Measurements from ENCODE around the gene TCF12.

TCF12 gene

DNA sequence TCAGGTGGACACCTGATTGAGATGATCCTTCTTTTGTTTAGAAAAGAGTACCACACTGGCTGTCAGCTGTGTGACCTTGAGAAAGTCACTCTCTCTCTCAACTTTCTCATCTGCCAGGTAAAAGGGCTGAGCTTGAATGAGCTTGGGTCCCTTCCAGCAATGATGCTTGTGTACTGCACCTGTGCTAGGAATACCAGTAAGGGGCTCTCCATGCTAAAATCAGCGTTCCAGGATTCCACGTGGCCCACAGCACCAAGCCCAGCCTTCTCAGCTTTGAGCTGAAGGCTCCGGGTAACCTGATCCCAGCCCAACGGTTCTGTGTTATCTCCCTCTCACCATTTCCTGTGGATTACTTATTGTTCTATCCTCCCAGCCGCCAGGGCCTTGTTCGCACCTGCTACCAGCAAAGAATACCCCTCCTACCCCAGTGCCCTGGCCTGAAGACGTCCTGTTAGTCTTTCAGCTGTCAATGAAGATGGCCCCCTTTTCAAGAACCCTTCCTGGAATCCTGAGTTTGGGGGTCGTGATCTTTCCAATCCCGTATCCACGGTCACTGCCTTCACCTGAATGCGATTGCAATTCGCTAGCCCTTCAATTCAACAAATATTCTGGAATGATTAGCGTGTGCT, 403.6 kb downstream of the TCF12 start:
- DNase-seq (ENCODE audit: low spot score), result no peak

DNA sequence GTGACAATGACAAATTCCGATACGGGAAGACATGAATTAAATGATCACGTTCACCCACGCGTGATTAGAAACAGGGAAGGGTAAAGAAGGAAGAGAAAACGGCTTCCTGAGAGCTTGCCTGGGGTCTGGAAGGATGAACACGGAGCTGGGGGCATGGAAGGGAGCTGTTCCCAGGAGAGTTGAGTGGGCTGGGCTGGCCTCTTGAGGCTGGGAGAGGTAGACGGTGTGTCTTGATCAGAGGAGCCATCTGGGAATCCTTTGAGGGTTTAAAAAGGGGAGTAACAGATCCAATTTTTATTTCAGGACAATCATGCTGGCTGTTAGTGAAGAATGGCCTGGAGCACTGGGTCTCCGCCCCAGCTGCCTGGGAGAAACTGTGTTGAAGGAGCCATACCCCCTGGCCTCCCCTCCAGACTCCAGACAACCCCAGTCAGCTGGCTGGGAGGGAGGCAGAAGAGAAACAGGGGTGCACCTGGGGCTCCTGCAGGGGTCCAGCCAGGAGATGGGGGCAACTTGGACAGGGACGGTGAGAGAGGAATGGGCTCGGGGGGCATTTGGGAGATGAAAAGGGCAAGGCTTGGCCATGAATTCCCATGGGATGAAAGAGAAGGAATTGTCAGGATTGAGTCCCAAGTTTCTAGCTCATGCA, 404.3 kb downstream of the TCF12 start:
- no peak for DNase-seq (ENCODE audit: low spot score)

DNA sequence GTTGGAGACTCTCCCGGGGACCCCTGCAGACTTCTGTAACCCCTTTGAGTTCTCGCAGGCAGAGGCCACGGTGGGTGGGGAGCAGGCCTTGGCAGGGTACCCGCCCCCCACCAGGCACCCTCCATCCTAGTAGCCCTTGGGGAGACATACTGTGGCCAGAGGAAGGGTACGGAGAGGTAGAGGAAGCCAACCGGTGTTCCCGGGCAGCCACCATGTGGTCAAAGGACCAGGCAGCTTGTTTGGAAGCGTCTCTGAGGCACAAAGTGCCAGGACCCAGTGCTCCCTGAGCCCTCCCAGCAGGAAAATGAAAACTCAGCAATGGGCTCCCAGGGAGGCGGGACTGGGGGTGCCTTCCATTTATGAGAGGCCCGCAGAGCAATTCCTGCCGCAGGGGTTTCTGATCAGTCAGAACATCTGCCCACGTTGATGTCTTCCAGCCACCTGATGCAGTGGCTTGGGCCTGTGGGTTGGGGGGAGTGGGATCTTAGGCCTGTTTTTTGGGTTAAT, 404.9 kb downstream of the TCF12 start:
- no peak for DNase-seq (ENCODE audit: low spot score)

DNA sequence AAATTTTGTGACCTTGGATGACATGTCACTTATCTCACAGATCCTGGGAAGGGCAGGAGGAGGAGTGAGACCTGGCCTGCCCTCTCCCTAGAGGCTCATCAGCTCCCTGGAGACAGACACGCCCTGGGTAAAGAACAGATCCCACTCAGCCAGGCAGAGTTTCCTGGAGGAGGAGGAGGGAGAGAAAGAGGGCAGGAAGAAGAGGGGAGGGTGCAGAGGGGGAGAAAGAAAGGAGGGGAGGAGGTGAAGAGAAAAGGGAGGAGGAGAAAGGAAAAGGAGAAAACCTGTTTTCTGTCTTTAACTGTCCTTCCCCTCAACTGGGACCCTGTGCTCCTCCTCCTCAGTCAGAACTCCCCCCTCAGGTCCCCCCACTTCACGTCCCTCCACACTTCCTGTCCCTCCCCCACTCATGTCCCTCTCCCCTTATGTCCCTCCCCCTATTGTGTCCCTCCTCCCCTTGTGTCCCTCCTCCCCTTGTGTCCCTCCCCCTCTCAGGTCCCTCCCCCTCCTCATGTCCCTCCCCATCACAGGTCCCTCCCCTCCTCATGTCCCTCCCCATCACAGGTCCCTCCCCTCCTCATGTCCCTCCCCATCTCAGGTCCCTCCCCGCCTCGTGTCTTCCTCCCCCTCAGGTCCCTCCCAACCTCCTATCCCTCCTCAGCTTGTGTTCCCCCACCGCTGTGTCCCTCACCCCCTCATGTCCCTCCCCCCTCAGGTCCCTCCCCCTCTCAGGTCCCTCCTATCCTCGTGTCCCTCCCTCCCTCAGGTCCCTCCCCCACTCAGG, 405.6 kb downstream of the TCF12 start:
- DNase-seq (ENCODE audit: low spot score), result peak; percentile 26

DNA sequence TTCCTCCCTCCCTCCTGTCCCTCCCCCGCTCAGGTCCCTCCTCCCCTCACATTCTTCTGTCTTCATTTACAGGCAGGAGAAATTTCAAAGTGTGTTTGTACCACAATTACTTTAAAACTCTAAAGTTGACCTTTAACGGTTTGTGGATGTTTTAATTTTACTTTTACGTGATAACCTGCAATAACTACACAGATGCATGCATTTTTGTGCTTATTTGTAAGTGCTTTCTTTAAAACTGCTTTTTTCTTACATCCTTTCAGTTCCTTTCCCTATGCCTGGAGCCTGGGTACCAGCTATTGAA, 406.1 kb downstream of the TCF12 start:
- no peak for DNase-seq (ENCODE audit: low spot score)

DNA sequence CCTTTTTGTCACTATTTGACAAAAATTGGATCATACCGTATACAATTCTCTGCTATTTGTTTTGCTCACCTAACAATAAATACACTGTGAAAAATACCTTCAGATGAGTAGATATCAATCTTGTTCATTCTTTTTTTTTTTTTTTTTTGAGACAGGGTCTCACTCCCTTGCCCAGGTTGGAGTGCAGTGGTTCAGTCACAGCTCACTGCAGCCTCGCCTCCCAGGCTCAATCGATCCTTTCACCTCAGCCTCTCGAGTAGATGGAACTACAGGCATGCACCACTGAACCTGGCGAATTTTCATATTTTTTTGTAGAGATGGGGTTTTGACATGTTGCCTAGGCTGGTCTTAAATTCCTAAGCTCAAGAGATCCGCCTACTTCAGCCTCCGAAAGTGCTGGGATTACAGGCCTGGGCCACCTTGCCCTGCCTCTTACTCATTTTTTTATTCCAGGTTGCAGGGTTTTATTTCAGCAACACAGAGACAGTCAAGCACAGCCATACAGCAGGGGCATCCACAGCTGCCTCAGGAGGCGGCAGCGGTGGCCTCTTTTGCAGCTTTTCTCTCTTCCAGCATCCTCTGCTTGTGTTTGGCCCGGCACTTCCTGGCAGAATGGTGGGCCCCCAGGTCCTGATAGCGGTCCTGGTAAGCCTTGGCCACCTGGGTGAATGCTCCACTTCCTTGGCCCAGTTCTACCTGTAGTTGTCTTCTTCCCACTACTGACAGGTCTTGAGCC, 406.7 kb downstream of the TCF12 start:
- DNase-seq (ENCODE audit: low spot score), result no peak

DNA sequence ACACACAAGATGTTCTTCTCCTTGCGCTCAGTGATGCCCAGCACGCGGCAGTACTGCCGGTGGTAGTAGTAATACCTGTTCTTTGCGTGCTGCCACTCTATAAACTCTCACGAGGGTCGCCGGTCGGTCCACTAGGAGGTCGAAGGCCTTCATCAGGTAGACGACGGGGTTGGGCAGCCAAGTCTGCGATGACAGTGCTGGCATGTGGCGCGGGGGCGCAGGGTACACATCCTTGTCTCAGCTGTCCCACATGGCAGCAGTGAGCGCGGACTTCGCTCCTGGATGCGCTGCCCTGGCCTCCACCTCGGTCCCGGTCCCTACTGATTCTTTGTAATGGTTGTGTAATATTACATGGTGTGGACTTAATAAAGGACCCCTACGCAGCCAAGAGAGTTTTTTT, 407.8 kb downstream of the TCF12 start:
- no peak for DNase-seq (ENCODE audit: low spot score)

DNA sequence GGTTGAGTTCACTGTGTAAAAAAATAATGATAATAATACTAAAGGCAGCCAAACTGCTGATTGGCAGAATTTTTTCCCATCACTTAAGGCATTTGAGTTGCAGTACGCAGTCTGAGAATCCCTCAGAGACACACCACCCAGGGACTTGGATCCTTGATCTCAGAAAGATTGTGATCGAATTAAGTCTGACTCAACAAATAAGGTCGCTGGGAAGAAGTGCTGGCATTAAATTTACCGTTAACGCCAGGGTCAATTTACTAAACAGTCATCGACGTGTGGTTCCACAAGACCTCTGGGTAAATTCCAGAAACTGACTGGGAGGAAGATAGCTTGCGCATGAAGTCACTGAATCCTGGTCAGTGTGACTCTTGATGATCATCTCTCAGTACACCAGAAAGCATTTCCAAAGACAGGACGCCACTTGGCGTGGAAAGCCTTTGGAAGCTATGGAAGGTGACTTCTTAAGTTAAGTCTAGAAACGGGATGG, 409.6 kb downstream of the TCF12 start:
- DNase-seq (ENCODE audit: low spot score), result peak; percentile 69

DNA sequence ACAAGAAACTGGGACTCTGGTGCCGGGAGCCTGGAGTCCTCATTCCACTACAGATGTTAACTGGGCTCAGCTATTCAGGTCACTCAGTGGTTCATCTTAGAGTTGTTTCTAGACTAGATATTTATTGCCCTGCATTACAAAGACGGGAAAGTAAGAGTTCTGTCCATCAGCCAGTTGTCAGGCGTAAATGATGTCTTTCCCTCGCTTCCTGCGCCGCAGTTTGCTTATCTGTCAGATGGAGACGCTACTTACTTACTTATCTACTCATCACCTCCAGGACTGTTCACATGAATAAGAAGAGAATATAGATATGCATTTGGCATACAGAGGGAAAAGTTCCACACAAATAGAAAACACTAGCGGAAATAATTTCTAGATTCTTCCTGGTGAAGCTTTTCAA, 410.0 kb downstream of the TCF12 start:
- no peak for DNase-seq (ENCODE audit: low spot score)

DNA sequence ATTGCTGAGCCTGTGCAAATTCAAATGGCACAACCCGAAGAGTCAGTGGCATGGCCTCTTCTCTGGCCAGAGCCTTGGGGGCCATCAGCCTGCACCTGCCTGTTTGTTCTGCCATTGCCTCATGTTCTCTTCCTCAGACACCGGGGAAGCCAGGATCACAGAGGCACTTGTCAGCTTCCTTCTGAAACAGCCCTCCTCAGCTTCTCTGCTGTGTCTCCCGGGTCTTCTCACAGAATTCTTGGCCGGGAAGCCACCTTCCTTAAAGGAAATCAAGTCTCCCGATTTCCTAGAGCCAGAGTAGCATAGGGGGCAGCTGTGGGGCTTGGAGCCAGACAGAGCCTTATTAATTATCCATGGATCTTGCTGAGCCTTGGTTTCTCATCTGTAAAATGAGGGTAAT, 410.5 kb downstream of the TCF12 start:
- DNase-seq (ENCODE audit: low spot score), result no peak

DNA sequence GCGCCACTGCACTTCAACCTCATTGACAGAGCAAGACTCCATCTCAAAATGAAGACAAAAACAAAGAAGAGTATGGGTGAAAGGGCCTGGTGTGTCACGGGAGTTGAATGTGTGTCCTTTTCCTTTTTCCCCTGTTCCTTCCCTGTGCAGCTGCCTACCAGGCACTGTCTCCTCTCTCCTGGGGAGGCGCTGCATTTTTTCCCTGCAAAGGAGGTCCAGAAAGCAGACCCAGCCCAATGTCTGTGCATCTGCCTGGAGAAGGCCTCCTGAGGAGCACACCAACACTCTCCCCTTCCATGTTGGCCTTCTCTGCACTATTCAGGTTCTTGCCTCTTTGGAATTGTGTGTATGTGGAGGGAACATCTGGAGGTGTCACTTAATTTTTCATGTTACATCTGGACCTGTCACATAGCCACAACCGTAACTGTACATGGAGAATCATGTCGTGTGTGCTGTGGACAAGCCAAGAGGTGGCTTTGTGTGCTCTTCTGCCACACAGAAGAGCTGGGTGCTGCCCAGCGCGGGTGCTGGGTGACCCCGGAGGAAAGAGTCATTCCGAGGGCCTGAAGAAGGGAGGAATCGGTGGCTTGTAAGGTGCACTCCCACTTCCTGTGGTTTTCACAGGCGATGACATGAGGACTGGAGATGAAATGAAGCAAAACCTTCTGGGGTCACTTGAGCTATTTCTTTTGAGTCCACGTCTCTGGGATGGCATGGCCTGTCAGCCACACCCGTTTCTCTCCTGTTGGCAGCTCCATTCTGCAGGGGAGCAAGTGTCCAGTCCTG, 411.3 kb downstream of the TCF12 start:
- DNase-seq (ENCODE audit: low spot score), result no peak

DNA sequence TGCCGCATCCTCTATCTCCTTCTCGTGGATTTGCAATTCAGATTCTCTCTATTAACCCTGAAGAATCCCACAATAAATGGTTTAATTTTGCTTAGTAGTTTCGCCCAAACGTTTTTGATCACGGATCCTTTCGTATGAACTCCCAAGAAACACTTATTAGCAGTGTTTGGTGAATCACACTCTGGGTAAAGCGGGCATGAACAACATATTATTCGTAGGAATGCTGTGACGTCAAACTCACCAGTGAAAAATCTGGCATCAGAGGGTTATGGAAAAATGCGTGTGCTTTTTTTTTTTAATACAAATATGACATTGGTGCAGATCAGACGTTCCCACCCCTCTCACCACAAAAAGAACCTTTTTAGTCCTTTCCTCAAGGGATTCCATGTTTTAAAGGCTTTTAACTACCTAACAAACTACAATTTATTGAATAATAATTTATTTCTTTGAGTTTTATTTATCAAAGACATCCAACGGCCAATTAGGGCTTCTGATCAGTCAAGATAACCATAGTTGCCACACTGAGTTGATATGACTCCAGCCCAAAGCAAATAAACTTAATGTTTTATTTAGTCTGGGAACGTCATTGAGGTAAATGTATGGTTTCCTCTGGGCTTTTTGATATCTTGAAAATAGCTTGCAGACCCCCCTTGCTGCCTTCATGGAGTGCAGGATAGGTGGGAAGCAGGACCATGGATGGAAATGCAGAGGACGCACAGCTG, 412.3 kb downstream of the TCF12 start:
- DNase-seq (ENCODE audit: low spot score), result no peak

DNA sequence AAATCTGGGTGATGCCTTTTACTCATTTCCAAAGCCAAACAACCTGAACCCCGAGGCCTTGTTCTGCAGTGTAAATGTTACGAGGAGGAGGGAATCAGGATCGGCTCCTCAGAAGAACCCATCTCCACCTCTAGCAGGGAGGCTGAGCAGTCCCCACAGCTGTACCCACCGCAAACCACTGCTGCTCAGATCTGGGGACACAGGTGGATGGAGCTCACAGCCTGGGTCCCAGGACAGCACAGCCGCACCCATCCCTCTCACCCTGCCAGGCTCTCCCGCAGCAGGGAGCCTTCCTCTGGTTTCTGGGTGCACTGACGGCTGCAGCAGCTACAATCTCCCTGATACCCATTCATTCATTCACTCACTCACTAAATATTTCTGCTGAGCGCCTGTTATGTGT, 413.9 kb downstream of the TCF12 start:
- DNase-seq (ENCODE audit: low spot score), result no peak

DNA sequence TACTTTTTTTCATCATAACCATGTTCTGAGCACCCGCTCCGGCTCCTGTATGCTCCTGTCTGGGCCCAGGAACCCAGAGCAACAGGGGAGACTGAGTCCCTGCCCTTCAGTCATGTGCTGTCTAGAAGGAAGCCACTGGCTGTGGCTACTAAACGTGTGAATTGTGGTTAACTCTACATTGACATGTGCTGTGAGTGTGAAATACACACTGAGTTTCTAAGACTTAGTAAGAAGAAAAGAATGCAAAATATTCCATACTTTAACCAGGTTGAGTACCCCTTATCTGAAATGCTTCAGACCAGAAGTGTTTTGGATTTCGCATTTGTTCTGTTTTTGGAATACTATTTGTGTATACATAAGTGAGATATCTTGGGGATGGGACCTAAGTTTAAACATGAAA, 415.0 kb downstream of the TCF12 start:
- no peak for DNase-seq (ENCODE audit: low spot score)

DNA sequence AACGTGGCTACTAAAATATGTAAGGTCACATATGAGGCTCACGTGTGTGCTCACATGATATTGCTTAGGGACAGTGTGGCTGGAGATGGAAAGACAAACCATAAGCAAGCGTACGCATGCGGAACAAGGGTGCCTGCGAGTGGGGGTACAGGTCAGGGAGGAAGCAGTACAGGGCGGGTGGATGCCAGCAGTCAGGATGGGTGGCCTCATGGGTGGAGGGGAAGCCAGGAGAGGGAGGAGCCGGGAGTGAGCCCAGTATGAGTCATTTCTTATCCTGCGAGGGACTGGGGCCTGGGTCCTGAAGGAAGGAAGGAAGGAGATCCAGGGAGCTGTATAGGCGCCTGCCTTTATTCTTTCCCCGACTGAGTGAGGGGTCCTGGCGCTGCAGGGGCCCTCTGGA, 415.8 kb downstream of the TCF12 start:
- DNase-seq (ENCODE audit: low spot score), result peak; percentile 33

DNA sequence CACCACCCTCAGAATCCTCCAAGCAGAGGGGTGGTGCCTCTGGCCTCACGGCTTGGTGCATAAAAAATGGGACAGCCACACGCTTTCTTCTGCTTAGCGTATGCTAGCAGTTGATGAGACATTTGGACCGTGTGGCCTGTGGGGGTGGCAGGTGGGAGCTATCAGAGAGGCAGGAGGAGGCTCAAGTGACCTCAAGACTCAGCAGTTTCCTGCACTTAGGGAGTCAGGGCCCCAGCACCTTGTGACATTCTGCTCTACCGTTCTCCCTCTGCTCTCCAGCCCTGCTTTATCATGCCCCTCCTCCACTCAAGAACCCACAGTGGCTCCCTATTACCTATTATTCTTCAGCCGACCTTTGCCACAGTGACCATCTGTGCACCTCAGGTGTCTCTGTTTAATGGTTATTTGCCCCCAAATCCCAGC, 416.9 kb downstream of the TCF12 start:
- no peak for DNase-seq (ENCODE audit: low spot score)

DNA sequence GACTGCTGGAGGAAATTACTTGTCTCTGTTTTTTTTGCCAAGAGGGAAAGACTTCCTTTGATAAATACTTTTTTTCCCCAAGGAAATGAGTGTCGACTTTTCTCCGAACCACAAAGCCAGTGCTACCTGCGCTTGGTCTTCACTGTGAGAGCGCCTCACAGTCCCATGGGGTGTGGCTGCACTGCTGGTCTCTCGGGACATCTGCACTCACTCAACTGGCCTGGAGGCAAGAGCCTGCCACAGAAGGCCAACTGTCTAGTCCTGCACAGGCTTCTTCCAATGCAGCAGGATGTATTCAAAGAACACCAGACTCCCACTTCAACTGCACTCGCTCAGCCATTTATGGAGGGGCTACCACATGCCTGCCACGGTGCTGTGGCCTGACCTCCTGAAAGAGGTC, 417.3 kb downstream of the TCF12 start:
- DNase-seq (ENCODE audit: low spot score), result no peak

DNA sequence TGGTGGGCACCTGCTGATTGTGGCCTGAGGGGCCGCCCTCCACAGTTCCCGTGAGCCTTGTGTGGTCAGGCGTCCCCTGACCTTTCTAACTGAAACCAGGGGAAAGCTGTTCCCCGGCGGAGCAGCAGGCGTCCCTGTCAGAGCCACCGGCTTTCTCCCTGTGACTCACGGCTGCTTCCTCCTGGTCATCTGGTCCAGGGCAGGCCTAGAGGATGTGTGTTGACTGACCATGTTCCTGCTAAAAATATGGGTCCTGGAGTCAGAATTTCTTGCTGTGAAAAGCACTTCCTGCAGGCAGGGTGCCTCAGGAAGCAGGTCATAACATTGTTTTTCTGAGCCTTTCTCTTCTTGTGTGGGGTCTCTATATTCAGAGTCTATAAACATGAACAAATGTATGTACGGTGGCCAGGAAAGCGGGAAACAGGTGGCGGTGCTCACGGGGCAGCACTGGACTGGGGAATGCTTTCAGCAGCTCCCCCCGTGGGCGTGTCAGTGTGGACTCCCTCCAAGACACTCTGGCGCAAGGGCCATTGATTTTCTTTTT, 419.5 kb downstream of the TCF12 start:
- DNase-seq (ENCODE audit: low spot score), result peak; percentile 44

DNA sequence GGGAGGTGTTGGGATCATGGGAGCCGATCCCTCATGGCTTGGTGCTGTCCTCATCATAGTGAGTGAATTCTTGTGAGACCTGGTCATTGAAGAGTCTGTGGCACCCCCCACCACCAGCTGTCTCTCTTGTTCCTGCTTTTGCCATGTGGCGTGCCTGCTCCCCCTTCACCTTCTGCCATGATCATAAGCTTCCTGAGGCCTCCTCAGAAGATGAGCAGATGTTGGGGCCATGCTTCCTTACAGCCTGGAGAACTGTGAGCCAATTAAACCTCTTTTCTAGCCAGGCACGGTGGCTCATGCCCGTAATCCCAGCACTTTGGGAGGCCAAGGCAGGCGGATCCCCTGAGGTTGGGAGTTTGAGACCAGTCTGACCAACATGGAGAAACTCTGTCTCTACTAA, 420.9 kb downstream of the TCF12 start:
- no peak for DNase-seq (ENCODE audit: low spot score)
